Mesothelial cell of epicardium (in vitro differentiated cells): ENCODE data around the gene ENTPD5. TPM values are rescaled to one million over a fixed set of nuclear protein-coding genes. Genes with fewer than 3 reads are reported as not detected.
"Not testable (repeated sequence)": the region's sequence is repeated elsewhere in the genome, so short reads cannot be mapped to it uniquely, and the experiment has no call there.

ENCODE experiments used
- DNase-seq, 2 experiments: peaks; one replicate each; pipeline ENCODE4 v3.0.0; 2021; ENCODE audit warnings: low spot score in 2 of 2; ENCODE audit not compliant: unreplicated experiment in 2 of 2
- H3K27ac Mint-ChIP-seq: 2 replicates; pipeline ENCODE4 v1.8.0; 2021; ENCODE audit warnings: mixed read lengths
- H3K27me3 Mint-ChIP-seq: 2 replicates; pipeline ENCODE4 v1.8.0; 2021; ENCODE audit warnings: low read depth, mixed read lengths
- H3K36me3 Mint-ChIP-seq: 2 replicates; pipeline ENCODE4 v1.8.0; 2021; ENCODE audit warnings: mixed read lengths
- H3K4me1 Mint-ChIP-seq: 2 replicates; pipeline ENCODE4 v1.8.0; 2021; ENCODE audit warnings: mixed read lengths
- H3K4me3 Mint-ChIP-seq: 2 replicates; pipeline ENCODE4 v1.8.0; 2021; ENCODE audit warnings: mild to moderate bottlenecking, moderate library complexity, mixed read lengths
- H3K9me3 Mint-ChIP-seq: 2 replicates; pipeline ENCODE4 v1.8.0; 2021; ENCODE audit warnings: mixed read lengths
- total RNA-seq: library from RNA; stranded (reverse); gene quantifications from 3 replicates; pipeline ENCODE4 v1.2.1, GENCODE V29; 2021
- TF ChIP-seq, protein P1 (sequence below): fragments of 200-600 bp; sonication (generic); IDR thresholded peaks from one replicate; pipeline ENCODE4 v1.5.0; 2021; ENCODE audit warnings: antibody characterized with exemption; ENCODE audit not compliant: unreplicated experiment

The ENTPD5 gene
- total RNA-seq, 1 donor from 2014 or later, result 16.2 TPM

DNA sequence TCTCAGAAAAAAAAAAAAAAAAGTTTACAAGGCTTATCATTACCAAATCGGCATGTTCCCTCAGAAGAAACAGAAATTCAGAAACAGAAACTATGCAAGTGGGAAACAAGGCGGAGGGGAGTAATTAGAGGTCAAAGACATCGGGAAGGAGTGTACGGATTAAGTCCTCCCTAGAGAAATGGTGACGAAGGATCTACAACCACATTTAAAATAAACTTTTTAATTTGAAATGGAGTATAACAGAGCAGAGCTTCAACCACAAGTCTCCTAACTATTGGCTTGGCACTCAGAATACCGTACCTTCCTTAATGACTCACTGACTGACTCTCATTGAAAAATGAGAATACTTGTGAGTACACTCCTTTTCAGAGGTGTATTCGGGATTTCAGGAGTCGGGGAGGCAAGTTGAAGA lies 908 bp downstream of the ENTPD5 start:
- Mint-ChIP-seq H3K27me3 (no peaks in the 10 kb centered on the region), H3K4me1 (peaks cover 12% of the 10 kb centered on the region), H3K4me3 (peak overlapping the region; percentile 87), H3K27ac (peak overlapping the region; percentile 98), H3K9me3 (no peaks in the 10 kb centered on the region), H3K36me3 (no peaks in the 10 kb centered on the region)
- TF ChIP-seq, protein P1, sequence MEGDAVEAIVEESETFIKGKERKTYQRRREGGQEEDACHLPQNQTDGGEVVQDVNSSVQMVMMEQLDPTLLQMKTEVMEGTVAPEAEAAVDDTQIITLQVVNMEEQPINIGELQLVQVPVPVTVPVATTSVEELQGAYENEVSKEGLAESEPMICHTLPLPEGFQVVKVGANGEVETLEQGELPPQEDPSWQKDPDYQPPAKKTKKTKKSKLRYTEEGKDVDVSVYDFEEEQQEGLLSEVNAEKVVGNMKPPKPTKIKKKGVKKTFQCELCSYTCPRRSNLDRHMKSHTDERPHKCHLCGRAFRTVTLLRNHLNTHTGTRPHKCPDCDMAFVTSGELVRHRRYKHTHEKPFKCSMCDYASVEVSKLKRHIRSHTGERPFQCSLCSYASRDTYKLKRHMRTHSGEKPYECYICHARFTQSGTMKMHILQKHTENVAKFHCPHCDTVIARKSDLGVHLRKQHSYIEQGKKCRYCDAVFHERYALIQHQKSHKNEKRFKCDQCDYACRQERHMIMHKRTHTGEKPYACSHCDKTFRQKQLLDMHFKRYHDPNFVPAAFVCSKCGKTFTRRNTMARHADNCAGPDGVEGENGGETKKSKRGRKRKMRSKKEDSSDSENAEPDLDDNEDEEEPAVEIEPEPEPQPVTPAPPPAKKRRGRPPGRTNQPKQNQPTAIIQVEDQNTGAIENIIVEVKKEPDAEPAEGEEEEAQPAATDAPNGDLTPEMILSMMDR, result no peak
- DNase-seq, result no peak

DNA sequence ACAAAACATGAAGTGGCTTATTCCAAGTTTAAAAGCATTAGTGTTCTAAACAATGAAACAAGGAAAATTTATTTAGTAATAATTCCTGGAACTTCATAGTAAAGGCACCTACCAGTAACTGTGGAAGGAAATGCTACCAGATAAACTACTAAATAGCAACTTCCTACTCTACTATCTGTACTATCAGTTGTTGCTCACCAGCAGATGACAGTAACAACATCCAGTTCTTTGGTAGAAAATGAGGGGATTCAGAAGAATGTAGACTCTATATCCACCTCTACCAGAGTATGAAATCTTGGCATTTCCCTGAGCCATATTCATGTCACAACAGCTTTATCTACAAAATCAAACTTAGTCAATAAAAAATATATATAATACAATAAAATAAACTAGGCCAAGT lies 3.1 kb downstream of the ENTPD5 start:
- Mint-ChIP-seq H3K27me3 (no peaks in the 10 kb centered on the region), H3K27ac (no peak overlapping the region), H3K36me3 (no peaks in the 10 kb centered on the region), H3K9me3 (no peaks in the 10 kb centered on the region), H3K4me1 (peaks cover 12% of the 10 kb centered on the region), H3K4me3 (no peak overlapping the region)
- no peak for DNase-seq
- TF ChIP-seq, protein P1, result no peak

DNA sequence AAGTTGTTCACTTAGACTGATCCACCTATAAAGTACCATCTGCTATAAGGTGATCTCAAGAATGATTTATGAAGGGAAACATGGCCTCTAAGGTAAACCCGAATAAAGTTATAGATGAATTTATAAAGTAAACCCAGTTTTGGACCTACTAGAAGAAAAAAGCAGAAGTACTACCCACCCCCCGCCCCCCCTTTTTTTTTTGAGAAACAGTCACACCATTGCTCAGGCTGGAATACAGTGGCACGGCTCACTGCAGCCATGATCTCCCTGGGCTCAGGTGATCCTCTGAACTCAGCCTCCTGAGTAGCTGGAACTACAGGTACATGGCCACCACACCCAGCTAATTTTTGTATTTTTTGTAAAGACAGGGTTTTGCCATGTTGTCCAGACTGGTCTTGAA lies 3.9 kb downstream of the ENTPD5 start:
- Mint-ChIP-seq H3K36me3 (no peaks in the 10 kb centered on the region), H3K27ac (no peak overlapping the region), H3K27me3 (no peaks in the 10 kb centered on the region), H3K9me3 (no peaks in the 10 kb centered on the region), H3K4me1 (peaks cover 12% of the 10 kb centered on the region), H3K4me3 (no peak overlapping the region)
- no peak for DNase-seq
- TF ChIP-seq, protein P1, result no peak

DNA sequence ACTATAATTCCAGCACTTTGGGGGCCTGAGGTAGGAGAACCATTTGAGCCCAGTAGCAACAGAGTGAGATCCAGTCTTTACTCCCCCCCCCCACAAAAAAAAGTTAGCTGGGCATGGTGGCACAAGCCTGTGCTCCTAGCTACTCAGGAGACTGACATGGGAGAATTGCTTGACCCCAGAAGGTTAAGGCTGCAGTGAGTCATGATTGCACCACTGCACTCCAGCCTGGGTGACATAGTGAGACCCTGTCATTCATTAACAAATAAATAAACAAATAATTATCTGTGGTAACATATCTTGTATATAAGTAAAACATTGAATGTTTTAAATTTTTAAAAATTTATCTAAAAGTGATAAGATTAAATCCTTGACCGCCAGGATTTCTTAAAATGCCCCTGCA lies 4.8 kb downstream of the ENTPD5 start:
- Mint-ChIP-seq H3K36me3 (no peaks in the 10 kb centered on the region), H3K4me3 (no peak overlapping the region), H3K4me1 (peaks cover 7% of the 10 kb centered on the region), H3K9me3 (no peaks in the 10 kb centered on the region), H3K27ac (no peak overlapping the region), H3K27me3 (no peaks in the 10 kb centered on the region)
- no peak for DNase-seq
- TF ChIP-seq, protein P1, result no peak

DNA sequence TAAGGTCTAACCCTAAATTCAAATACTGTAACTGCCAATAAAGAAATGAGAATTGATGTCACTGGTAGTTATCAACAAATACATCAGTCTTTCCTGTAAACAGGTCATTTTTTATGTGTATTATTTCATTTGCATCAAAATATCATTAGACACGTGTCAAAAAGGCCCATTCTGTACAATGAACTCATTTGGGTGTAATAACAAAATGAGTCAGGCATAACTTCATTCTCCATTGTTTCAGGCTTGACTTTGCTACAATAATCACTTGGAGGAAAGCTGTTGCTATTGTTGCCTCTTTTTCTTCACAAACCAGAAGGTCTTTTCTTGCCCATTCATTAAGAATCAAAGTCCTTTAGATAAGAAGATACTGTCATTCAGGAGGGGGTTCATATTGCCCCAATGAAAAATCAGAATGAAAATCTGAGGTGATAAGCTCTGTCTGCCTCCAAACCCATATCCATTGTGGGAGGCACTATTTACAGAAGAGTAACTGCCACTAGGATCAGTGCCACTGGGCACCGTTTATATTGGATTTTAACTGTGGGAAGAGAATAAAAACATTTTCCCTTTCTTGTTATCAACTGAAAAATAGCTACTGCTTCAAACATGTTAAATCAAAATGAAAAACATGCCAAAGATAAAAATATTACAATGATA lies 10.1 kb downstream of the ENTPD5 start:
- peaks cover 5% of the 10 kb centered on the region for H3K36me3 Mint-ChIP-seq
- no peak for DNase-seq
- H3K4me1 Mint-ChIP-seq, result no peaks in the 10 kb centered on the region
- TF ChIP-seq, protein P1, result no peak
- no peaks in the 10 kb centered on the region for H3K27me3 Mint-ChIP-seq
- H3K4me3 Mint-ChIP-seq, result no peak overlapping the region
- H3K9me3 Mint-ChIP-seq, result no peaks in the 10 kb centered on the region
- no peak overlapping the region for H3K27ac Mint-ChIP-seq

DNA sequence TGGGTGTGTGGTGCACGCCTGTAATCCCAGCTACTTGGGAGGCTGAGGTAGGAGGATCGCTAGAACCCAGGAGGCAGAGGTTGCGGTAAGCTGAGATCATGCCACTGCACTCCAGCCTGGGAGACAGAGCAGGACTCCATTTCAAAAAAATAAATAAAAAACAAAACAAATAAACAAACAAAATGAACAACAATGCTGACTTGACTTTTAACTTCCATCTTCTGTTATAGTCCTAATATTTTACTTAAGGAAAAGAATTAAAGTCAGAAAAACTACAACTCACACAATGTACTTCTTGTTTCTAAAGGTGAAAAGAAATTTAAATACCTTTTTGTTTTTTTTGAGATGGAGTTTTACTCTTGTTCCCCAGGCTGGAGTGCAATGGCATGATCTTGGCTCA lies 13.4 kb downstream of the ENTPD5 start:
- H3K4me1 Mint-ChIP-seq, H3K4me3 Mint-ChIP-seq, H3K9me3 Mint-ChIP-seq, DNase-seq, H3K27ac Mint-ChIP-seq, H3K27me3 Mint-ChIP-seq: not testable (repeated sequence)
- H3K36me3 Mint-ChIP-seq, result peaks cover 18% of the 10 kb centered on the region
